Activated naive CD8-positive, alpha-beta T cell treated with anti-CD3 and anti-CD28 coated beads for 36 hours (primary cell): ENCODE data around the gene MFSD2A. TPM values are rescaled to one million over a fixed set of nuclear protein-coding genes. Genes with fewer than 3 reads are reported as not detected.
"Not testable (repeated sequence)": the region's sequence is repeated elsewhere in the genome, so short reads cannot be mapped to it uniquely, and the experiment has no call there.

Source experiments
- DNase-seq: peaks from one replicate; pipeline ENCODE4 v3.0.0; 2021
- H3K27ac Mint-ChIP-seq: one replicate; pipeline ENCODE4 v1.8.0; 2022; ENCODE audit warnings: mild to moderate bottlenecking, moderate library complexity, mixed read lengths
- H3K27me3 Mint-ChIP-seq: one replicate; pipeline ENCODE4 v1.8.0; 2022; ENCODE audit warnings: mild to moderate bottlenecking, mixed read lengths
- H3K36me3 Mint-ChIP-seq: one replicate; pipeline ENCODE4 v1.8.0; 2021; ENCODE audit warnings: mild to moderate bottlenecking, mixed read lengths
- H3K4me1 Mint-ChIP-seq: one replicate; pipeline ENCODE4 v1.8.0; 2021; ENCODE audit warnings: mixed read lengths
- H3K4me3 Mint-ChIP-seq: one replicate; pipeline ENCODE4 v1.8.0; 2022; ENCODE audit warnings: mild to moderate bottlenecking, moderate library complexity, mixed read lengths
- H3K9me3 Mint-ChIP-seq: one replicate; pipeline ENCODE4 v1.8.0; 2022; ENCODE audit warnings: mixed read lengths
- total RNA-seq, 2 experiments: library from RNA; stranded (reverse); gene quantifications; one replicate each; pipeline ENCODE4 v1.2.3, GENCODE V29; 2021

Gene MFSD2A
- total RNA-seq, 2 experiments from 2014 or later = 20.2 to 22.3 TPM

GRCh38 chr1:39970274-39970673, 15.3 kb downstream of the MFSD2A start:
- peaks cover 2% of the 10 kb centered on the region for H3K4me1 Mint-ChIP-seq
- H3K9me3 Mint-ChIP-seq = no peaks in the 10 kb centered on the region
- no peak overlapping the region for H3K27ac Mint-ChIP-seq
- DNase-seq = no peak
- H3K27me3 Mint-ChIP-seq = no peaks in the 10 kb centered on the region
- peaks cover 25% of the 10 kb centered on the region for H3K36me3 Mint-ChIP-seq
- H3K4me3 Mint-ChIP-seq = no peak overlapping the region

GRCh38 chr1:39971138-39971537, 16.2 kb downstream of the MFSD2A start:
- Mint-ChIP-seq H3K4me3 (no peak overlapping the region), H3K27me3 (no peaks in the 10 kb centered on the region), H3K27ac (no peak overlapping the region), H3K9me3 (no peaks in the 10 kb centered on the region), H3K4me1 (peaks cover 2% of the 10 kb centered on the region), H3K36me3 (peaks cover 16% of the 10 kb centered on the region)
- no peak for DNase-seq

- no peak overlapping the region for H3K27ac Mint-ChIP-seq
- peak; percentile 60 for DNase-seq
- H3K9me3 Mint-ChIP-seq = no peaks in the 10 kb centered on the region
- H3K4me1 Mint-ChIP-seq = peaks cover 2% of the 10 kb centered on the region
- H3K36me3 Mint-ChIP-seq = no peaks in the 10 kb centered on the region
- H3K27me3 Mint-ChIP-seq = no peaks in the 10 kb centered on the region
- H3K4me3 Mint-ChIP-seq = no peak overlapping the region
These were observed 18.7 kb downstream of the MFSD2A start for GRCh38 chr1:39973503-39974135.

- Mint-ChIP-seq H3K27me3 (no peaks in the 10 kb centered on the region), H3K4me3 (no peak overlapping the region), H3K27ac (no peak overlapping the region), H3K36me3 (no peaks in the 10 kb centered on the region), H3K4me1 (peaks cover 2% of the 10 kb centered on the region), H3K9me3 (no peaks in the 10 kb centered on the region)
- no peak for DNase-seq
These were observed 21.8 kb downstream of the MFSD2A start for GRCh38 chr1:39976732-39977131.

- H3K36me3 Mint-ChIP-seq = no peaks in the 10 kb centered on the region
- peaks cover 2% of the 10 kb centered on the region for H3K4me1 Mint-ChIP-seq
- H3K9me3 Mint-ChIP-seq = no peaks in the 10 kb centered on the region
- no peaks in the 10 kb centered on the region for H3K27me3 Mint-ChIP-seq
- H3K27ac Mint-ChIP-seq = no peak overlapping the region
- H3K4me3 Mint-ChIP-seq = no peak overlapping the region
- no peak for DNase-seq
These were observed 22.3 kb downstream of the MFSD2A start for GRCh38 chr1:39977202-39977601.

GRCh38 chr1:39979654-39980053, 24.7 kb downstream of the MFSD2A start:
- no peak for DNase-seq
- Mint-ChIP-seq H3K4me3 (no peak overlapping the region), H3K9me3 (no peaks in the 10 kb centered on the region), H3K36me3 (no peaks in the 10 kb centered on the region), H3K27ac (no peak overlapping the region), H3K27me3 (no peaks in the 10 kb centered on the region), H3K4me1 (no peaks in the 10 kb centered on the region)

GRCh38 chr1:39980555-39981313, 25.8 kb downstream of the MFSD2A start:
- DNase-seq = no peak
- no peaks in the 10 kb centered on the region for H3K27me3 Mint-ChIP-seq
- no peak overlapping the region for H3K27ac Mint-ChIP-seq
- H3K9me3 Mint-ChIP-seq = no peaks in the 10 kb centered on the region
- H3K36me3 Mint-ChIP-seq = no peaks in the 10 kb centered on the region
- H3K4me3 Mint-ChIP-seq = no peak overlapping the region
- H3K4me1 Mint-ChIP-seq = no peaks in the 10 kb centered on the region

- no peaks in the 10 kb centered on the region for H3K27me3 Mint-ChIP-seq
- no peak overlapping the region for H3K4me3 Mint-ChIP-seq
- H3K36me3 Mint-ChIP-seq = no peaks in the 10 kb centered on the region
- H3K27ac Mint-ChIP-seq = no peak overlapping the region
- no peak for DNase-seq
- H3K9me3 Mint-ChIP-seq = no peaks in the 10 kb centered on the region
- no peaks in the 10 kb centered on the region for H3K4me1 Mint-ChIP-seq
These were observed 26.4 kb downstream of the MFSD2A start for GRCh38 chr1:39981385-39981784.

GRCh38 chr1:39981945-39982344, 27.0 kb downstream of the MFSD2A start:
- no peaks in the 10 kb centered on the region for H3K4me1 Mint-ChIP-seq
- H3K4me3 Mint-ChIP-seq = no peak overlapping the region
- no peaks in the 10 kb centered on the region for H3K9me3 Mint-ChIP-seq
- H3K36me3 Mint-ChIP-seq = no peaks in the 10 kb centered on the region
- H3K27ac Mint-ChIP-seq = no peak overlapping the region
- no peaks in the 10 kb centered on the region for H3K27me3 Mint-ChIP-seq
- DNase-seq = no peak

GRCh38 chr1:39984480-39984879, 29.5 kb downstream of the MFSD2A start:
- not testable (repeated sequence) for DNase-seq, H3K9me3 Mint-ChIP-seq, H3K4me3 Mint-ChIP-seq, H3K36me3 Mint-ChIP-seq, H3K27me3 Mint-ChIP-seq, H3K27ac Mint-ChIP-seq, H3K4me1 Mint-ChIP-seq

- Mint-ChIP-seq H3K4me1 (no peaks in the 10 kb centered on the region), H3K36me3 (no peaks in the 10 kb centered on the region), H3K27me3 (no peaks in the 10 kb centered on the region), H3K4me3 (no peak overlapping the region), H3K9me3 (no peaks in the 10 kb centered on the region), H3K27ac (no peak overlapping the region)
- no peak for DNase-seq
These were observed 30.0 kb downstream of the MFSD2A start for GRCh38 chr1:39984951-39985350.

- Mint-ChIP-seq H3K27ac (no peak overlapping the region), H3K9me3 (no peaks in the 10 kb centered on the region), H3K27me3 (no peaks in the 10 kb centered on the region), H3K4me1 (no peaks in the 10 kb centered on the region), H3K4me3 (no peak overlapping the region), H3K36me3 (no peaks in the 10 kb centered on the region)
- DNase-seq = no peak
These were observed 32.9 kb downstream of the MFSD2A start for GRCh38 chr1:39987869-39988268.

GRCh38 chr1:39988618-39989343, 33.8 kb downstream of the MFSD2A start:
- Mint-ChIP-seq H3K4me3 (no peak overlapping the region), H3K36me3 (no peaks in the 10 kb centered on the region), H3K27ac (no peak overlapping the region), H3K27me3 (no peaks in the 10 kb centered on the region), H3K4me1 (no peaks in the 10 kb centered on the region), H3K9me3 (no peaks in the 10 kb centered on the region)
- no peak for DNase-seq

GRCh38 chr1:39990428-39990827, 35.5 kb downstream of the MFSD2A start:
- H3K27ac Mint-ChIP-seq = no peak overlapping the region
- H3K4me3 Mint-ChIP-seq = no peak overlapping the region
- H3K4me1 Mint-ChIP-seq = no peaks in the 10 kb centered on the region
- H3K36me3 Mint-ChIP-seq = no peaks in the 10 kb centered on the region
- no peaks in the 10 kb centered on the region for H3K27me3 Mint-ChIP-seq
- no peaks in the 10 kb centered on the region for H3K9me3 Mint-ChIP-seq
- no peak for DNase-seq

GRCh38 chr1:39992234-39992633, 37.3 kb downstream of the MFSD2A start:
- no peak overlapping the region for H3K27ac Mint-ChIP-seq

More at GRCh38 chr1:39992234-39992633, 37.3 kb downstream of the MFSD2A start:
- H3K36me3 Mint-ChIP-seq = no peaks in the 10 kb centered on the region
- no peaks in the 10 kb centered on the region for H3K27me3 Mint-ChIP-seq
- H3K9me3 Mint-ChIP-seq = no peaks in the 10 kb centered on the region
- H3K4me1 Mint-ChIP-seq = peaks cover 11% of the 10 kb centered on the region
- no peak overlapping the region for H3K4me3 Mint-ChIP-seq
- DNase-seq = no peak
